GM19328 (cell line): ENCODE data around the gene STAT5A.
"Not testable (repeated sequence)": the region's sequence is repeated elsewhere in the genome, so short reads cannot be mapped to it uniquely, and the experiment has no call there.

ENCODE experiments used
- ATAC-seq: cut with Tn5 transposase; IDR thresholded peaks from one replicate; pipeline ENCODE4 v1.9.1; 2021; ENCODE audit warnings: mild to moderate bottlenecking, moderate library complexity; ENCODE audit not compliant: unreplicated experiment

The STAT5A gene

DNA sequence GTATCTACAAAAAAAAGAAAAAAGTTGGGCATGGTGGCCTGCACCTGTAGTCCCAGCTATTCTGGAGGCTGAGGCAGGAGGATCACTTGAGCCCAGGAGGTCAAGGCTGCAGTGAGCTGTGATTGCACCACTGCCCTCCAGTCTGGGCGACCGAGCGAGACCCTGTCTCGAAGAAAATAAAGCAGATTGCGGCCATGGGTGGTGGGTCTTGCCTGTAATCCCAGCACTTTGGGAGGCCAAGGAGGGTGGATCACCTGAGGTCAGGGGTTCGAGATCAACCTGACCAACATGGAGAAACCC, 16.7 kb downstream of the STAT5A start:
- not testable (repeated sequence) for ATAC-seq

DNA sequence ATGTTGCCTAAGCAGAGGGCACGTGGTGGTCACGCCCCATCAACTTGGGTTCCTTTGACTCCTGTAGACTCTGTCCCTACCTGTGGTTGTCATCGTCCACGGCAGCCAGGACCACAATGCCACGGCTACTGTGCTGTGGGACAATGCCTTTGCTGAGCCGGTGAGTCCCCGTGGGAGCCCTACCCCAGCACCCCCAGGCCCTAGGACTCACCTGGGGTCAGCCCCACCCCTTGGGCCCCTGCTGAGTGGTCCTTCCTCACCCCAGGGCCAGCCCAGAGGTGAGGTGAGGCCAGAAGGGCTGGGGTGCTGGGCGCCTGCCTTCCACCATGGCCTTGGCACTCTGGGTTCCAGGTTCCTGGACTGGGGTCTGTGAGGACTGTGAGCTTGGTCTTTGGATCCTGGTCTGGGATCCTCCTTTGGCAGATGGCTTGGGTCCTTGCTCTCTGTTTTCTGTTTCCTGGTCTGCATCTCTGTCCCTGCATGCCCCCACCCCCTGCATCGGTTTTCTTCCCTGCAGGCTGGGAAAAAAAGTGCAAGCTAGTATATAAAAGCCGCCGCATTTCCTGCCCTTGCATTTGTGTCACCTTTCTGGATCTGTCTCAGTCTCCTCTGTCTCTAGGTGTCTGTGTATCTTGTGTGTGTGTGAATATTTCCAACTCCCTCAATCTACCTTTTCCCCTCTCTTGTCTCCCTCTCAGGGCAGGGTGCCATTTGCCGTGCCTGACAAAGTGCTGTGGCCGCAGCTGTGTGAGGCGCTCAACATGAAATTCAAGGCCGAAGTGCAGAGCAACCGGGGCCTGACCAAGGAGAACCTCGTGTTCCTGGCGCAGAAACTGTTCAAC, 17.5 kb downstream of the STAT5A start:
- no peak for ATAC-seq

DNA sequence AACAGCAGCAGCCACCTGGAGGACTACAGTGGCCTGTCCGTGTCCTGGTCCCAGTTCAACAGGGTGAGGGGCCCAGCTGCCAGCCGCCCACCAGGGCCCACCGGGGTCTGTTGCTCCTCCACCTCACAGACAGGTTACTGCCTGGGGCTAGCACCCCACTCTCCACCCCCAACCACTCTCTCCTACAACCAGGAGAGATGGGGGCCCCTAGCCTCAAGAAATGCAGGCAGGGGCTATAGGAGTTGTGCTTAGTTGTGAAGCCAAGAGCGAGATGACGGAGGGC, 18.0 kb downstream of the STAT5A start:
- ATAC-seq, result no peak

DNA sequence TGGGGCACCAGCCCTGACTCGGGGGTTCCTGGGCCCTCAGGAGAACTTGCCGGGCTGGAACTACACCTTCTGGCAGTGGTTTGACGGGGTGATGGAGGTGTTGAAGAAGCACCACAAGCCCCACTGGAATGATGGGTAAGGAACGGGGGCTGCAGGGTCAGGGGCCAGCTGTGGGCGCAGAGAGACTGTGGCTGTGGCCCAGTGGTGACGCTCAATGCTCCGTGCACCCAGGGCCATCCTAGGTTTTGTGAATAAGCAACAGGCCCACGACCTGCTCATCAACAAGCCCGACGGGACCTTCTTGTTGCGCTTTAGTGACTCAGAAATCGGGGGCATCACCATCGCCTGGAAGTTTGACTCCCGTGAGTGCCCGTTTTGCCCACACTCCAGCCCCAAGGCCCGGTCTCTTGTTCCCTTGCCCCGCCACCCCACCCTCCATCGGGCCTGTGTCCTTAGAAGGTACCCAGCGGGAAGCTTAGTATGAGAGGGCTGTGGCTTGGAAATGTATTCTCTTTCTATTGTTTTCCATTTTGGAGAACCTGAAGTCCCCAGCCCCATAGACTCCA, 19.1 kb downstream of the STAT5A start:
- ATAC-seq, result no peak

DNA sequence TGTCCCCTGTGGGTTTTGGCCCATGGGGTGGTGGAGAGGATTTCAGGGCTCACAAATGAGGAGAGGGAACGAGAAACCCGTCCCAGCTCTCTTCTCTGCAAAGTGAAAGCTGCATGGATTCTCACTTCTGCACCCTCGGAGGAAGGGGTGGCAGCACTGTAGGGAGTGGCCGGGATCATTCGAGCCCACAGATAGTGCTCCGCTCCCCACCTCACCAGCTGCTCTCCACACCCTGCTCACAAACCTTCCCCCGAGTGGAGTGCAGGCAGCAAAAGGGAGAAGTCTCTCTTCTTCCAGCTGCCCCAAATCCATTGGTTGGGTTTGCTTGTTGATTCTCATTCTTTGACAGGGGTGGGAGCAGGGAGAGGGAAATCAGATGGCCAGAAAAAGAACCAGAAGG, 20.1 kb downstream of the STAT5A start:
- no peak for ATAC-seq

DNA sequence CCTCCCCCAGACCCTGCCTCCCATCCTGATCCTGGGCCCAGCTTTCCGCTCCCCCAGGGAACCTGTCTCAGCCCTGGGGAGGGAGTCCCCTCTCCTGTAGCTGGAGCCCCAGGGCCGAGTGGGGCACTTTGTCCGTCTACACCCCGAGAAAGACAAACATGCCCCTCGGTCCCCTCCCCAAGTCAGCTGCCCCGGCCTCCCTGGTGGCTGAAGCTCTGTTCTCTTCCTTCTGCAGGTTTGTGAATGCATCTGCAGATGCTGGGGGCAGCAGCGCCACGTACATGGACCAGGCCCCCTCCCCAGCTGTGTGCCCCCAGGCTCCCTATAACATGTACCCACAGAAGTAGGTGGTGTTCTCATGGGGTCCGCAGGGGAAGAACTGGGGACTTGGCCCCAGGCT, 20.8 kb downstream of the STAT5A start:
- ATAC-seq, result no peak

DNA sequence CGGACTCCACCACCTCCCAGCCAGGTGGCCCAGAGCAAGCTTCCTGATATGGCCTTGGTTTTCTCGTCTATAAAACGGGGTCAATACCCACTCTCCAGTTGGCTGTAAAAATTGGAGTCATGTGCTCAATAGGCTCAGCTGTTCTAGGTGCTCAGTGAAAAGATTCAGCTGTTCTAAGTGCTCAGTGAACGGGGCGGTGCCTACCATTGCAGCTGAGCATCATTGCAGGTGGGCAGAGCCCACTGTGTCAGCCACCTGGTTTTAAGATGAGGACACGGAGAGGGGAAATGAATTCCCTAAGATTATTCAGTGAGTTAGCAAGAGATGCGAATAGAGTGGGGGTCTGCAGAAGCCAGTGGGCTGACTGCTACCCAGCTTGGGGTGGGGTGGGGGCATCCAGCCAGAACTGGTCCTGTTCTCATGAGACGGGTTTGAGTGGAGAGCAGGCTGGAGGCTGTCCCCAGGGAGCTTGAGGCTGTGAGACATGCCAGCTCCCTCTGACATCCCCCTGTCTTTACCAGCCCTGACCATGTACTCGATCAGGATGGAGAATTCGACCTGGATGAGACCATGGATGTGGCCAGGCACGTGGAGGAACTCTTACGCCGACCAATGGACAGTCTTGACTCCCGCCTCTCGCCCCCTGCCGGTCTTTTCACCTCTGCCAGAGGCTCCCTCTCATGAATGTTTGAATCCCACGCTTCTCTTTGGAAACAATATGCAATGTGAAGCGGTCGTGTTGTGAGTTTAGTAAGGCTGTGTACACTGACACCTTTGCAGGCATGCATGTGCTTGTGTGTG, 21.9 kb downstream of the STAT5A start:
- ATAC-seq, result no peak

DNA sequence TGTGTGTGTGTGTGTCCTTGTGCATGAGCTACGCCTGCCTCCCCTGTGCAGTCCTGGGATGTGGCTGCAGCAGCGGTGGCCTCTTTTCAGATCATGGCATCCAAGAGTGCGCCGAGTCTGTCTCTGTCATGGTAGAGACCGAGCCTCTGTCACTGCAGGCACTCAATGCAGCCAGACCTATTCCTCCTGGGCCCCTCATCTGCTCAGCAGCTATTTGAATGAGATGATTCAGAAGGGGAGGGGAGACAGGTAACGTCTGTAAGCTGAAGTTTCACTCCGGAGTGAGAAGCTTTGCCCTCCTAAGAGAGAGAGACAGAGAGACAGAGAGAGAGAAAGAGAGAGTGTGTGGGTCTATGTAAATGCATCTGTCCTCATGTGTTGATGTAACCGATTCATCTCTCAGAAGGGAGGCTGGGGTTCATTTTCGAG, 22.5 kb downstream of the STAT5A start:
- no peak for ATAC-seq

DNA sequence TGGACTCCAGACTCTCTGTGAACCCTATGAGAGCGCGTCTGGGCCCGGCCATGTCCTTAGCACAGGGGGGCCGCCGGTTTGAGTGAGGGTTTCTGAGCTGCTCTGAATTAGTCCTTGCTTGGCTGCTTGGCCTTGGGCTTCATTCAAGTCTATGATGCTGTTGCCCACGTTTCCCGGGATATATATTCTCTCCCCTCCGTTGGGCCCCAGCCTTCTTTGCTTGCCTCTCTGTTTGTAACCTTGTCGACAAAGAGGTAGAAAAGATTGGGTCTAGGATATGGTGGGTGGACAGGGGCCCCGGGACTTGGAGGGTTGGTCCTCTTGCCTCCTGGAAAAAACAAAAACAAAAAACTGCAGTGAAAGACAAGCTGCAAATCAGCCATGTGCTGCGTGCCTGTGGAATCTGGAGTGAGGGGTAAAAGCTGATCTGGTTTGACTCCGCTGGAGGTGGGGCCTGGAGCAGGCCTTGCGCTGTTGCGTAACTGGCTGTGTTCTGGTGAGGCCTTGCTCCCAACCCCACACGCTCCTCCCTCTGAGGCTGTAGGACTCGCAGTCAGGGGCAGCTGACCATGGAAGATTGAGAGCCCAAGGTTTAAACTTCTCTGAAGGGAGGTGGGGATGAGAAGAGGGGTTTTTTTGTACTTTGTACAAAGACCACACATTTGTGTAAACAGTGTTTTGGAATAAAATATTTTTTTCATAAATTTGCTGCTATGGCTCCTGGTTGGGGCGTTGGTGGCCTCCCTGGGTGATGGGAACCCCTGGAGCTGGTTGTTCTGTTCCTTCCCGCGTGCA, 23.1 kb downstream of the STAT5A start:
- no peak for ATAC-seq

DNA sequence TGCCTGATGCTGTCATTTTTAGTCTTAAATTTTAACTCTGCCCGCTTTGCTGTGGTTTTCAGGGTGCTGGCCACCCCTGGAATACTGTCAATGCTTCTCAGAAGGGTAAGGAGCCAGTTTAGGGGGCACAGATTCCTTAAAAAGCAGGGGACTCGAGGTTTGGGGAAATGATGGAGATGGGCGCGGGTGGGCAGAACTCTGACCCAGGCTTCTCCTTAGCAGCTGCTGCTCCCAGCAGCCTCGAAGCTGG, 23.7 kb downstream of the STAT5A start:
- no peak for ATAC-seq

DNA sequence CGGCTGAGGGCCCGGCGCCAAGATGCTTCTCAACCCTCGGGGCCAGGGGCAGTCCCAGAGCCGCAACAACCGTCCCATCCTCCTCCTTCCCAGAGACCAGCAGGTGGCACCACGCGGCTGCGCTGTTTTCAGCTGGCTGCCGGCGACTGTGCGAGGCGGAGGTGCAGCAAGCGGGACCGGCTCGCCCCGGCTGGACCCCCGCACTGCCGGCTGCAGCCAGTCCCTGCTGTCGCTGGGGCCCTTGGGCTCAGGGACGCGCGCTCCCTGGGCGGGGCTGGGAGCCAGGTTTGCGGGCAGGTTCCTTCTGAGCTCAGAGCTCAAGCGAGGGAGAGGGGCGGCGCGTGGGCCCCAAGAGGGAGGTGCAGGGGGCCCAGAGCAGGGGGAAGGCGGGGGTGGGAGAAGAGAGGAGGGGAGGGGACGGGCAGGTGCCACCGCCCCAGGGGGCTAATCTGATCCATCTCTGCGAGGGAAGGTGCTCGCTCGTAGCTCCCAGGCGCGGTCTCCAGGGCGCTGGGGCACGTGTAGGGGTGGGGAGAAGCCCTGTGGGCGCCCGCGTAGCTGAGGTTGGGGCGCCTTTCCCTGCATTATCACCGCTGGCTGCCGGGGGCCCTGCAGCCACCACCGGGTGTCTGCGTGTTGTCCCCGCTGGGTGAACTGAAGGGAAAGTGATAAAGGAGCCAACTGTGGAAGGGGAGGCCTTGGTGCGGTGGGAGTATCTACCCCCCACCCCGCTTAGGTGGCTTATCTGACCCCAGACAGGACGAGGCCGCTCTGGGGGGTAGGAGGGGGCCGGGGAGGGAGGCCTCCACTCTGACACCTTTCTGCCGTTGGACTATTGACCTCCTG, 24.2 kb downstream of the STAT5A start:
- ATAC-seq, result no peak

DNA sequence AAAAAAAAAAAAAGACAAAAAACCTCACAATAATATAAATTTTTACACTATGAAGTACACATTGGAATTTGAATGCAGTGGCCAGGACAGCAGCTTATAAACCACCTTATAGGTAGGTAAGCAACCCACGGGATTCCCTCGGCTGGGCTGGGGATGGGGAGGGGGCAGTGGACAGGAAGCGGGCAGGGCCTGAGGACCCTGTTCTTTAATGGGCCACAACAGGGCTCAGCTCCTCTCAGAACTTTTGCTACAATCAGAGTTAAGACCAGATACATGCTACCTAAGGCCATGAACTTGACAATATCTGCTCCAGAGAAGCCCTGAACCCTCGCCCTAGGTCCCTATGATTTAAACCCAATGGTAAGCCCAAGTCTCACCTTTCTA, 25.1 kb downstream of the STAT5A start:
- no peak for ATAC-seq

DNA sequence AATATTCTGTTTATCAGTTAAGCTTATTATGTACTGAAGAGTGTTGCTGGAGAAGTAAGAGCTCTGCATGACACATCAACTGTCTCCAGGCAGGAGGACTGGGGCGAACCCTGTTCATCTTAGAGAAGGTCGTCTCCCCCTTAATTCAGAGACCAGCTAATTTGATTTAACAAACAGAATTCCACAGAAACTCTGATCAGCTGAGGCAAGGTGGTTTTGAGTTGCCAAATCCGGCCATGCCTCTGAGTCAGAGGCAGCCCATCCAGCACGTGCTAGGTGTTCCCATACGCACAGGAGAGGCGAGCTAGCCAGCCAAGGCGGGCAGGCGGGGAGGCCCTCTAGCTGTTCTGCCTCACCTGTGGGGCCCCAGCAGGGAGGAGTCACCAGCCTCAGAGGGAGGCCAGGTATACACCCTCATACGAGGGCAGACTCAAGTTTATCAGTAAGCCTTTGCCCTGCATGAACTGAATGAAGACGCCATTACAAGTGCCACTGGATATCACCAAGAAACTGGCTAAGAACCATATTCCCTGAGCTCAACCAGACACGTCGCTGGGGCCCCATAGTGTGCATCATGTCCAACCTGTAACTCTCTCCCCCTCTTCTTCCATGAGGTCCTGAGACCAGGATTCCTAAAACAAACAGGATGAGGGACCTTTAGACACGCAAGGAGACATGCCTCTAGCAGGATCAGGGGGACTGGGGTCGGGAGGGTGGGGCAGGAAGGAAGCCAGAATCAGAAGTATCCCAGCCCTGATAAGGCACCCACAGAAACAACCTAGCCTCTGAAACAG, 25.7 kb downstream of the STAT5A start:
- ATAC-seq, result no peak

DNA sequence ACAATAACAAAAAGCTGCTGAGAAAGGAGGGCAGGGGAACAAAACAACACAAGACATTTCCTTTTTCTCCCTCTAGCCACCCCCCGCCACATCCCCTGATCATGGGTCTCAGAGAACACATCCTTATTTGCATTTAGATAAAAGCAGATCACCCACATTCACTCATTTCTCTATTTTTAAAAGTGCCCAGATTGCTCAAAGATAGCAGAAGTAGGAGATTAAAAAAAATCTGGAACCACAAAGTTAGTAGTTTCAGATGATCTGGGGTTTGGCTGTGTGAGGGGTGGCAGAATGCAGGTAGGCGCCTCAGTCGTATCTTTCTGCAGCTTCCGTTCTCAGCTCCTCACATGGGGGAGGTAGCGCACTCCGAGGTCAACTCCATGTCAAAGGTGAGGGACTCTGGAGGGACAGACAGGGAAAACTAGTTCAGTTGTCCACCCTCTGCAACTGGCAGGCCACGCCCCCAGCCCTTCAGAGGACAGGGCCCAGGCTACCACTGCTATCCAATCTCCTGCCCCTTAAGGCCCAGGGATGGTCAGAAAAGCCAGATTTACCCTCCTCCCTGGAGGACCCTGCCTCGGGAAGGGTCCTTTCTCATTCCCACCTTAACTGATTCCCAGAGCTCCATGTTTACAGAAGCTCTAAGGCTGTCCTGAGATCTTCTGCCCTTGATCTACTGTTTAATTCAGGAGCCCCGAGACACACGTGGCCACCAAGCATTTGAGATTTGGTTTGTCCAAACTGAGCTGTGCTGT, 27.3 kb downstream of the STAT5A start:
- no peak for ATAC-seq

DNA sequence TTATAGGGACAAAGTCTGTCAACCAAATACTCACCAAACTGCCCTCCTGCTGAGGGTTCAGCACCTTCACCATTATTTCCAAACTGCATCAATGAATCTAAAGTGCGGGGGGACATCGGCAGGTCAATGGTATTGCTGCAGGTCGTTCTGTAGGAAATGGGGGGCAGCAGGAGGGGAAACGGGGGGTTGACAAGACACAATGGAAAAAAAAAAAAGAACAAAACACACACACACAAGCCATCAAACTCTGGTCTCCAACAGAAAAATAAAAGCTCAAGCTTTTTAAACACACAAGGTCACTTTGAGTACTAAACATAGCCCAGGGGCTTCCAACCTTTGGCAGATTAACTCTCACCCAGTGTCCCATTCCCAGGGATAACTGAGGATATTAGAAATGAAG, 28.5 kb downstream of the STAT5A start:
- no peak for ATAC-seq

DNA sequence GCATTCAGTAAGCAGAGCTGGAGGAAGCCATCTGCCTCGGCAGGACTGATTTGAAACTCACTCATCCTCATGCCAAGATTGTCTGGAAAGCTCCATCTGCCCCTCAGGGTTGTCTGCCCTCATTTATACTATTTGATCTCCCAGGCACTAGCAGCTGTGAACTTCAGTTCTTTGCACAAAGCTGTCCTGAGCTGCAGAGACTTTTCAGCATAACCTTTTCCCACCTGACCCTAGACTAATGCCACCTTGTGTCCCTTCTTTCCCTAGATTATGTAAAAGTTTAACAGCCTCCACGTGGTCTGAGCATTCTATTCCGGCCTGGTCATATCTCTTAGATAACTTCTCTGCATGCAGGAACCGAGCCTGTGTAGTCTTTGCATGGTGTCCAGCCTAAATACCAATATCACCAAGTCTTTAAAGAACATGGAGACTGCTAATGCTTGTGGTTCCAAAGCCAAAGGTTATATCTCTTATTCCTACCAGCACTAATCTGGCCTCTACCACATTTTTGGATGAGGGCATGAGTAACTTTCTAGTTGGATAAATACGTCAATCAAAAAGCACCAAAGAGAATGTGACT, 29.1 kb downstream of the STAT5A start:
- no peak for ATAC-seq

DNA sequence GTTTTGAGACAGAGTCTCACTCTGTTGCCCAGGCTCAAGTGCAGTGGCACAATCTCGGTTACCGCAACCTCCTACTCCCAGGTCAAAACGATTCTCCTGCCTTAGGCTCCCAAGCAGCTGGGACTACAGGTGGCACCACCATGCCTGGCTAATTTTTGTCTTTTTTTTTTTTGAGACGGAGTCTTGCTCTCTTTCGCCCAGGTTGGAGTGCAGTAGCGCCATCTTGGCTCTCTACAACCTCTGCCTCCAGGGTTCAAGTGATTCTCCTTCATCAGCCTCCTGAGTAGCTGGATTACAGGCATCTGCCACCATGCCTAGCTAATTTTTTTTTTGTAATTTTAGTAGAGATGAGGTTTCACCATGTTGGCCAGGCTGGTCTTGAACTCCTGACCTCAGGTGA, 29.7 kb downstream of the STAT5A start:
- ATAC-seq, result not testable (repeated sequence)

DNA sequence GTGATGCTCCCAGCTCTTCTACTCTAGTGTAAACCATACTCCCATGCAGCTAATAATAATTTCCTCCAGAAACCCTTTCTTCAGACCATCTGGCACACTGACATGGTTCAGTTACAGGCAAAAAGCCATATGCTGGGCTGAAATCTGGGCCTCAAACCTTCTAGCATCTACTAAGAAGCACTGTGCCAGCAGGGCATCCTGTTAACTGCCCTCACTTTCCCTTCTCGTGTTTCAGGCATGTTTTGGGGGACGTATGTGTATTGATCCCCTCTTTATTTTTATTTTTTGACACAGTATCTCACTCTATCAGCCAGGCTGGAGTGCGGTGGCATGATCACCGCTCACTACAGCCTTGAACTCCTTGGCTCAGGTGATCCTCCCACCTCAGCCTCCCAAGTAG, 33.3 kb downstream of the STAT5A start:
- no peak for ATAC-seq
